HCT116 (cell line): ENCODE measurements around the gene NAGK. TPM values are rescaled to one million over a fixed set of nuclear protein-coding genes. Genes with fewer than 3 reads are reported as not detected.

Experiments
- ATAC-seq: fragments of 200-7000 bp; cut with Tn5 transposase; 2 replicates; pipeline ENCODE4 v1.9.1; 2020; ENCODE audit warnings: mild to moderate bottlenecking, moderate library complexity
- BruUV-seq: library from RNA; stranded (reverse); fragments of 400-500 nt; replicated peaks from 2 replicates; lab custom pipeline; 2021; lab: Mats Ljungman, UMichigan
- CTCF ChIA-PET: fragments of 300-600 bp; sonication (Branson Sonifier 250); formaldehyde crosslinking; loops from one replicate; lab custom pipeline; 2021; ENCODE audit warnings: antibody characterized with exemption; lab: Charles Lee
- POLR2A ChIA-PET: fragments of 300-600, 350-600 bp; sonication (Branson Sonifier 250); formaldehyde crosslinking; loops from one replicate; lab custom pipeline; 2021; ENCODE audit warnings: antibody characterized with exemption; lab: Charles Lee
- RAD21 ChIA-PET, 2 experiments: fragments of 300-600 bp; sonication (Branson Sonifier 250); formaldehyde crosslinking; loops; one replicate each; lab custom pipeline; 2023; ENCODE audit warnings: low total read pairs in 2 of 2; ENCODE audit not compliant: uncharacterized antibody in 2 of 2, unreplicated experiment in 2 of 2, low non-redundant PET in 1 of 2; lab: Charles Lee
- DNase-seq: peaks from one replicate; pipeline ENCODE4 v3.0.0-alpha.2; 2010; ENCODE audit warnings: low read depth, low spot score
- H2AFZ ChIP-seq: fragments of 200-600 bp; shearing (Covaris generic), sonication (generic); 2 replicates; pipeline ENCODE4 v1.6.1; 2017; ENCODE audit warnings: low read depth, mixed run types, mixed read lengths, antibody characterized with exemption, low read length; ENCODE audit not compliant: poor library complexity, severe bottlenecking
- H3K27ac ChIP-seq: 2 replicates; pipeline ENCODE4 v1.5.1; 2012; ENCODE audit warnings: low read depth, low read length
- H3K27me3 ChIP-seq: fragments of 200-600 bp; sonication (generic); 2 replicates; pipeline ENCODE4 v1.6.1; 2016; ENCODE audit warnings: mixed run types, low read length, mixed read lengths; ENCODE audit not compliant: insufficient read depth
- H3K36me3 ChIP-seq, 2 experiments: fragments of 200-500 bp in 1 of 2; fragments of 200-600 bp in 1 of 2; sonication (Bioruptor generic) in 1 of 2; sonication (generic) in 1 of 2; 2 replicates each; pipeline versions ENCODE4 v1.5.1 to v1.6.1; 2014 to 2016; ENCODE audit warnings: low read length in 2 of 2, inconsistent platforms in 1 of 2, mixed read lengths in 1 of 2, mixed run types in 1 of 2; ENCODE audit not compliant: insufficient read depth in 2 of 2, control insufficient read depth in 1 of 2
- H3K4me1 ChIP-seq, 2 experiments: fragments of 200-600 bp in 1 of 2; sonication (generic) in 1 of 2; 2 replicates each; pipeline versions ENCODE4 v1.5.1 to v1.6.1; 2012 to 2017; ENCODE audit warnings: low read length in 2 of 2, inconsistent platforms in 1 of 2, mild to moderate bottlenecking in 1 of 2, mixed read lengths in 1 of 2, mixed run types in 1 of 2, moderate library complexity in 1 of 2; ENCODE audit not compliant: insufficient read depth in 2 of 2, control insufficient read depth in 1 of 2
- H3K4me2 ChIP-seq: fragments of 200-600 bp; sonication (generic); 2 replicates; pipeline ENCODE4 v1.6.1; 2017; ENCODE audit warnings: mixed run types, low read length, mixed read lengths
- H3K4me3 ChIP-seq, 2 experiments: fragments of 200-600 bp in 1 of 2; sonication (generic) in 1 of 2; replicated peaks in 1 of 2; 2 replicates each; pipeline ENCODE4 v1.5.1; 2011 to 2016; ENCODE audit warnings: low read length in 2 of 2, control low read depth in 1 of 2, low read depth in 1 of 2, mild to moderate bottlenecking in 1 of 2, mixed read lengths in 1 of 2, mixed run types in 1 of 2
- H3K79me2 ChIP-seq: fragments of 200-600 bp; sonication (generic); 2 replicates; pipeline ENCODE4 v1.6.1; 2017; ENCODE audit warnings: mild to moderate bottlenecking, mixed run types, low read length, moderate library complexity, mixed read lengths; ENCODE audit not compliant: insufficient read depth
- H3K9ac ChIP-seq: fragments of 200-600 bp; sonication (generic); 2 replicates; pipeline ENCODE4 v1.6.1; 2016; ENCODE audit warnings: low read length, mixed read lengths
- H3K9me2 ChIP-seq: fragments of 200-600 bp; sonication (generic), shearing (Covaris generic); 2 replicates; pipeline ENCODE4 v1.6.1; 2017; ENCODE audit warnings: mixed run types, mild to moderate bottlenecking, moderate library complexity; ENCODE audit not compliant: insufficient read depth
- H3K9me3 ChIP-seq, 2 experiments: fragments of 200-500 bp in 1 of 2; fragments of 200-600 bp in 1 of 2; sonication (Bioruptor generic) in 1 of 2; sonication (generic) in 1 of 2; 2 replicates each; pipeline ENCODE4 v1.6.1; 2014 to 2017; ENCODE audit warnings: low read length in 2 of 2, mixed read lengths in 2 of 2, inconsistent platforms in 1 of 2, low read depth in 1 of 2, mild to moderate bottlenecking in 1 of 2, mixed run types in 1 of 2, moderate library complexity in 1 of 2; ENCODE audit not compliant: control insufficient read depth in 1 of 2, insufficient read depth in 1 of 2
- H4K20me1 ChIP-seq: fragments of 200-600 bp; sonication (generic), shearing (Covaris generic); 2 replicates; pipeline ENCODE4 v1.6.1; 2017; ENCODE audit warnings: mixed run types, mild to moderate bottlenecking, moderate library complexity; ENCODE audit not compliant: insufficient read depth
- CBX3 ChIP-seq: IDR thresholded peaks from 2 replicates; pipeline ENCODE4 v1.6.1; 2012; ENCODE audit warnings: low read depth
- FOSL1 ChIP-seq: IDR thresholded peaks from 2 replicates; pipeline ENCODE4 v1.6.1; 2012; ENCODE audit warnings: low read depth
- POLR2AphosphoS5 ChIP-seq: IDR thresholded peaks from 2 replicates; pipeline ENCODE4 v1.6.1; 2011; ENCODE audit warnings: mild to moderate bottlenecking, low read depth, low read length, moderate library complexity
- SP1 ChIP-seq: IDR thresholded peaks from 2 replicates; pipeline ENCODE4 v1.6.1; 2012; ENCODE audit warnings: low read depth
- ZFX ChIP-seq: fragments of 450-650 bp; IDR thresholded peaks from 2 replicates; pipeline ENCODE4 v1.6.1; 2017
- ZNF274 ChIP-seq: fragments of 200-500 bp; sonication (Bioruptor generic); IDR thresholded peaks from 2 replicates; pipeline ENCODE4 v1.6.1; 2014; ENCODE audit warnings: mild to moderate bottlenecking, low read depth, low read length, inconsistent platforms
- intact Hi-C: fragments of 100-400 bp; cut with micrococcal nuclease; formaldehyde crosslinking; loops from 2 replicates; pipeline ENCODE4 v1.10.0; 2022
- total RNA-seq: library from RNA; stranded (reverse); gene quantifications from one replicate; pipeline ENCODE4 v1.2.1, GENCODE V29; 2021; ENCODE audit not compliant: unreplicated experiment
- TF ChIP-seq, protein P1 (sequence below): IDR thresholded peaks from 2 replicates; pipeline ENCODE4 v1.6.1; 2012; ENCODE audit warnings: low read depth
- TF ChIP-seq, protein P2 (sequence below): IDR thresholded peaks from 2 replicates; pipeline ENCODE4 v1.6.1; 2011; ENCODE audit warnings: mild to moderate bottlenecking, low read length, moderate library complexity; ENCODE audit not compliant: insufficient replicate concordance; ENCODE audit errors: extremely low read depth

NAGK gene
- total RNA-seq, 1 experiment from 2014 or later, result 36.8 TPM

- H4K20me1 ChIP-seq, result no peaks in the 10 kb centered on the region
- DNase-seq (no peak), ATAC-seq (no peak)
- TF ChIP-seq CBX3 (no peak), ZNF274 (no peak), POLR2AphosphoS5 (no peak), ZFX (no peak), SP1 (no peak), FOSL1 (no peak)
- TF ChIP-seq, protein P1, sequence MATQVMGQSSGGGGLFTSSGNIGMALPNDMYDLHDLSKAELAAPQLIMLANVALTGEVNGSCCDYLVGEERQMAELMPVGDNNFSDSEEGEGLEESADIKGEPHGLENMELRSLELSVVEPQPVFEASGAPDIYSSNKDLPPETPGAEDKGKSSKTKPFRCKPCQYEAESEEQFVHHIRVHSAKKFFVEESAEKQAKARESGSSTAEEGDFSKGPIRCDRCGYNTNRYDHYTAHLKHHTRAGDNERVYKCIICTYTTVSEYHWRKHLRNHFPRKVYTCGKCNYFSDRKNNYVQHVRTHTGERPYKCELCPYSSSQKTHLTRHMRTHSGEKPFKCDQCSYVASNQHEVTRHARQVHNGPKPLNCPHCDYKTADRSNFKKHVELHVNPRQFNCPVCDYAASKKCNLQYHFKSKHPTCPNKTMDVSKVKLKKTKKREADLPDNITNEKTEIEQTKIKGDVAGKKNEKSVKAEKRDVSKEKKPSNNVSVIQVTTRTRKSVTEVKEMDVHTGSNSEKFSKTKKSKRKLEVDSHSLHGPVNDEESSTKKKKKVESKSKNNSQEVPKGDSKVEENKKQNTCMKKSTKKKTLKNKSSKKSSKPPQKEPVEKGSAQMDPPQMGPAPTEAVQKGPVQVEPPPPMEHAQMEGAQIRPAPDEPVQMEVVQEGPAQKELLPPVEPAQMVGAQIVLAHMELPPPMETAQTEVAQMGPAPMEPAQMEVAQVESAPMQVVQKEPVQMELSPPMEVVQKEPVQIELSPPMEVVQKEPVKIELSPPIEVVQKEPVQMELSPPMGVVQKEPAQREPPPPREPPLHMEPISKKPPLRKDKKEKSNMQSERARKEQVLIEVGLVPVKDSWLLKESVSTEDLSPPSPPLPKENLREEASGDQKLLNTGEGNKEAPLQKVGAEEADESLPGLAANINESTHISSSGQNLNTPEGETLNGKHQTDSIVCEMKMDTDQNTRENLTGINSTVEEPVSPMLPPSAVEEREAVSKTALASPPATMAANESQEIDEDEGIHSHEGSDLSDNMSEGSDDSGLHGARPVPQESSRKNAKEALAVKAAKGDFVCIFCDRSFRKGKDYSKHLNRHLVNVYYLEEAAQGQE, result no peak
- TF ChIP-seq, protein P2, sequence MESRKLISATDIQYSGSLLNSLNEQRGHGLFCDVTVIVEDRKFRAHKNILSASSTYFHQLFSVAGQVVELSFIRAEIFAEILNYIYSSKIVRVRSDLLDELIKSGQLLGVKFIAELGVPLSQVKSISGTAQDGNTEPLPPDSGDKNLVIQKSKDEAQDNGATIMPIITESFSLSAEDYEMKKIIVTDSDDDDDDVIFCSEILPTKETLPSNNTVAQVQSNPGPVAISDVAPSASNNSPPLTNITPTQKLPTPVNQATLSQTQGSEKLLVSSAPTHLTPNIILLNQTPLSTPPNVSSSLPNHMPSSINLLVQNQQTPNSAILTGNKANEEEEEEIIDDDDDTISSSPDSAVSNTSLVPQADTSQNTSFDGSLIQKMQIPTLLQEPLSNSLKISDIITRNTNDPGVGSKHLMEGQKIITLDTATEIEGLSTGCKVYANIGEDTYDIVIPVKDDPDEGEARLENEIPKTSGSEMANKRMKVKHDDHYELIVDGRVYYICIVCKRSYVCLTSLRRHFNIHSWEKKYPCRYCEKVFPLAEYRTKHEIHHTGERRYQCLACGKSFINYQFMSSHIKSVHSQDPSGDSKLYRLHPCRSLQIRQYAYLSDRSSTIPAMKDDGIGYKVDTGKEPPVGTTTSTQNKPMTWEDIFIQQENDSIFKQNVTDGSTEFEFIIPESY, result no peak
- peaks cover 0 to 2% of the 10 kb centered on the region in 2 experiments; a peak in 1 of 4 replicates for H3K4me1 ChIP-seq
- H3K4me2 ChIP-seq, result no peak overlapping the region
- no peaks in the 10 kb centered on the region for H3K27me3 ChIP-seq
- BruUV-seq, result no TSS peak
- RAD21 ChIA-PET, result no interaction called here
- POLR2A ChIA-PET, result no interaction called here
- H3K9me2 ChIP-seq, result no peaks in the 10 kb centered on the region
- H3K9ac ChIP-seq, result no peak overlapping the region
- H3K9me3 ChIP-seq, result no peaks in the 10 kb centered on the region
- no peak overlapping the region for H2AFZ ChIP-seq
- no peaks in the 10 kb centered on the region for H3K36me3 ChIP-seq
- H3K4me3 ChIP-seq, result no peak overlapping the region
- H3K79me2 ChIP-seq, result no peaks in the 10 kb centered on the region
- H3K27ac ChIP-seq, result no peak overlapping the region
- CTCF ChIA-PET, result no interaction called here
- intact Hi-C loops, result no loop called here
Observed at GRCh38 chr2:71102981-71103681, 34.7 kb downstream of the NAGK start.
